ENCODE measurements around the gene PRKCE. TPM values are rescaled to one million over a fixed set of nuclear protein-coding genes. Genes with fewer than 3 reads are reported as not detected.
A peak's percentile ranks its signal among the peaks of the same experiment; 100 is the strongest.

The PRKCE gene
- total RNA-seq, 1 experiment from 2014 or later = 21.7 TPM

DNA sequence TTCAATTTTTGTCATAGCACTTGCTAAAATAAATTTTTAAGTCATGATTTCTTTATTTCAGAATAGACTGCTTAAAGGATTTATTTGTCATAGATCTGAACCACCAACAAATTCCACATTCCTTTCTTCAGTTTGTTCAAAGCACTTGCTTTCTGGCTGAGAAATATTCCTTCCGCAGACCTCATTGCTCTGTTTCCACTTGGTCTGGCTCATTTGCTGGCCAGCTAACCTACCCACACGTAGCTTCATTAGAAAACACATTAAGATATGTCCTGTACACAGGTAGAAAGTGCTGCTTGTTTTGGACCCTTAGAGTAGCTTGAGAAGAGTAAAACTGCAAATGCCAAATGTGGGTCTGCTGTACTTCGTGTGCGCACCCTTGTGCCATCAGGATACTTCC lies 479.0 kb downstream of the PRKCE start:
- TF ChIP-seq, protein P1, sequence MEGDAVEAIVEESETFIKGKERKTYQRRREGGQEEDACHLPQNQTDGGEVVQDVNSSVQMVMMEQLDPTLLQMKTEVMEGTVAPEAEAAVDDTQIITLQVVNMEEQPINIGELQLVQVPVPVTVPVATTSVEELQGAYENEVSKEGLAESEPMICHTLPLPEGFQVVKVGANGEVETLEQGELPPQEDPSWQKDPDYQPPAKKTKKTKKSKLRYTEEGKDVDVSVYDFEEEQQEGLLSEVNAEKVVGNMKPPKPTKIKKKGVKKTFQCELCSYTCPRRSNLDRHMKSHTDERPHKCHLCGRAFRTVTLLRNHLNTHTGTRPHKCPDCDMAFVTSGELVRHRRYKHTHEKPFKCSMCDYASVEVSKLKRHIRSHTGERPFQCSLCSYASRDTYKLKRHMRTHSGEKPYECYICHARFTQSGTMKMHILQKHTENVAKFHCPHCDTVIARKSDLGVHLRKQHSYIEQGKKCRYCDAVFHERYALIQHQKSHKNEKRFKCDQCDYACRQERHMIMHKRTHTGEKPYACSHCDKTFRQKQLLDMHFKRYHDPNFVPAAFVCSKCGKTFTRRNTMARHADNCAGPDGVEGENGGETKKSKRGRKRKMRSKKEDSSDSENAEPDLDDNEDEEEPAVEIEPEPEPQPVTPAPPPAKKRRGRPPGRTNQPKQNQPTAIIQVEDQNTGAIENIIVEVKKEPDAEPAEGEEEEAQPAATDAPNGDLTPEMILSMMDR (conservative IDR thresholded peaks at IDR 0.05) = no peak
- no peak for TF ChIP-seq EZH2 (IDR thresholded peaks at IDR 0.05; ENCODE audit: low read depth)
- intact Hi-C loops (cut with micrococcal nuclease; ENCODE audit: unreplicated experiment) = no loop called here
- Histone ChIP-seq H3K9me2 (ENCODE audit: insufficient read depth) (no peaks in the 10 kb centered on the region), H3K27me3 (ENCODE audit: insufficient read depth, low read depth) (no peaks in the 10 kb centered on the region), H3F3A (ENCODE audit: insufficient read depth, low read depth) (no peaks in the 10 kb centered on the region), H3K27ac (no peak overlapping the region), H3K9me3 (ENCODE audit: insufficient read depth, low read depth) (no peaks in the 10 kb centered on the region), H3K36me3 (ENCODE audit: low read depth) (no peaks in the 10 kb centered on the region), H2AFZ (no peak overlapping the region), H4K20me1 (ENCODE audit: insufficient read depth) (no peaks in the 10 kb centered on the region), H3K4me2 (no peak overlapping the region), H3K4me3 (no peak overlapping the region), H3K4me1 (replicated peaks; ENCODE audit: insufficient read depth) (no peaks in the 10 kb centered on the region), H3K79me2 (ENCODE audit: low read depth) (no peaks in the 10 kb centered on the region)
- ChIA-PET CTCF (no interaction called here), POLR2A (ENCODE audit: unreplicated experiment) (no interaction called here)
- no TSS peak for BruUV-seq (replicated peaks)
- DNase-seq = no peak

DNA sequence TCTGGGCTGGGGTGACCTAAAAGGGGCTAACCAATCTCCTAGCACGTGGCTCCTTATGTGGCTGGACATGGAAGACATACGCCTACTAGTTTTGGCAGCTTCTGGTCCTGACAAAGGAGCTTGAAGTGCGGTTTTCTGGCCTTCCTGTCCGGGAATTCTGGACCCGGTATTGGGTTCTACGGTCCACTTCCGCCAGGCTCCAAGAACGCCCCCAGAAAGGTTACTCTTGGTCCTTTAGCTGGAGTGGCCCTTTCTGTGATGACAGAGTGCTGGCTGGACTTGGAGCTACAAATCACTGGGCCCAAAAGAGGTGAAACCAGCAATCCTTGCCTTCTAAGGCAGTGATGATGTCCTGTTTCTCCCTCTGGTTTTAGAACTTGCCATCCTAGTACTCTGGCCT lies 481.5 kb downstream of the PRKCE start:
- Histone ChIP-seq H3K79me2 (ENCODE audit: low read depth) (no peaks in the 10 kb centered on the region), H3K4me2 (no peak overlapping the region), H3F3A (ENCODE audit: insufficient read depth, low read depth) (no peaks in the 10 kb centered on the region), H3K4me1 (replicated peaks; ENCODE audit: insufficient read depth) (no peaks in the 10 kb centered on the region), H4K20me1 (ENCODE audit: insufficient read depth) (no peaks in the 10 kb centered on the region), H3K4me3 (no peak overlapping the region), H2AFZ (no peak overlapping the region), H3K9me2 (ENCODE audit: insufficient read depth) (no peaks in the 10 kb centered on the region; the same call in 1 of the 2 replicates), H3K9me3 (ENCODE audit: insufficient read depth, low read depth) (no peaks in the 10 kb centered on the region), H3K27me3 (ENCODE audit: insufficient read depth, low read depth) (no peaks in the 10 kb centered on the region), H3K27ac (no peak overlapping the region), H3K36me3 (ENCODE audit: low read depth) (no peaks in the 10 kb centered on the region)
- no peak for TF ChIP-seq EZH2 (IDR thresholded peaks at IDR 0.05; ENCODE audit: low read depth)
- TF ChIP-seq, protein P1 (conservative IDR thresholded peaks at IDR 0.05) = no peak
- POLR2A ChIA-PET (ENCODE audit: unreplicated experiment) = no interaction called here
- no peak for DNase-seq
- intact Hi-C loops (cut with micrococcal nuclease; ENCODE audit: unreplicated experiment) = no loop called here
- CTCF ChIA-PET = no interaction called here
- BruUV-seq (replicated peaks) = no TSS peak

DNA sequence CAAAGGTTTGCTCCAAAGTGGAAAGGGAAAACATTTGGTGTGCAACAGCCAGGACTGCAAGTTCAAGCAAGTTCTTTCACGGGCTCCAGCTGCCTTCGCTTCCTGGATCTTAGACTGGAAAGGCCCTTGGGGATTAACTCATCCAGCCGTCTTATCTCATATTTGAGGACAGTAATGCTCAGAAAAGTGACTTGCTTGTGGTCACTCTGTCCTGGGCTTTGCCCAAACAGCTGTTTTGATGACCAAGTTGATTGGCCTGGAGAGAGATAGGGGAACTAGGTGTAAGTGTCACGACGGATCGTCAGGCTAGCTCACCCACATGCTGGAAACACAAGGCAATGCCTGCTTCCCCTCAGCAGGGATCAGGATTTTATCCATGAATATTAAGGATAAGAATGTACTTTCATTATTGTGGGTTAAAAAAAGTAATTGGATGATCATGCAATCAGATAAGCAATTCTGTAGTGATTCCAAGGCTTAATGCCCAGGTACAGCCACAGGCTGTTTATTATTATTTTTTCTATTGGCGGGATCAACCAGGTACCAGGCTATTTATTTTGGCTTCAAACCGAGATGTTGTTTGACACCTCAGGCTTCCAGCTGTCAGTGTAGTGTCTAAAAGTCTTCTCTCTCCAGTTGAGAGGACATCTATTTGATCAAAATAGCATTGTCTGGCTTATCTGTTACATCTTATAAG lies 483.2 kb downstream of the PRKCE start:
- no peak overlapping the region for H3K27ac ChIP-seq

More for the DNA sequence above, 483.2 kb downstream of the PRKCE start:
- POLR2A ChIA-PET (ENCODE audit: unreplicated experiment) = interaction anchor here (0.6 kb wide), 1 partner anchor 235 kb away, joined by 5 read pairs; no protein-coding TSS in a partner anchor
- CTCF ChIA-PET = no interaction called here
- BruUV-seq (replicated peaks) = no TSS peak
- H3K4me1 ChIP-seq (replicated peaks; ENCODE audit: insufficient read depth) = no peaks in the 10 kb centered on the region
- DNase-seq = peak in 1 of 2 experiments; percentile 14
- H3K27me3 ChIP-seq (ENCODE audit: insufficient read depth, low read depth) = no peaks in the 10 kb centered on the region
- H3K9me3 ChIP-seq (ENCODE audit: insufficient read depth, low read depth) = no peaks in the 10 kb centered on the region
- H4K20me1 ChIP-seq (ENCODE audit: insufficient read depth) = no peaks in the 10 kb centered on the region
- no peak overlapping the region for H2AFZ ChIP-seq
- no peak overlapping the region for H3K4me3 ChIP-seq
- H3K79me2 ChIP-seq (ENCODE audit: low read depth) = no peaks in the 10 kb centered on the region
- no peak overlapping the region for H3K4me2 ChIP-seq
- intact Hi-C loops (cut with micrococcal nuclease; ENCODE audit: unreplicated experiment) = no loop called here
- no peaks in the 10 kb centered on the region for H3K36me3 ChIP-seq (ENCODE audit: low read depth)
- TF ChIP-seq EZH2 (IDR thresholded peaks at IDR 0.05; ENCODE audit: low read depth) = no peak
- TF ChIP-seq, protein P1 (conservative IDR thresholded peaks at IDR 0.05) = no peak
- no peaks in the 10 kb centered on the region; the same call in 1 of the 2 replicates for H3K9me2 ChIP-seq (ENCODE audit: insufficient read depth)
- no peaks in the 10 kb centered on the region for H3F3A ChIP-seq (ENCODE audit: insufficient read depth, low read depth)
